ENCODE measurements around the gene BASP1. TPM values are rescaled to one million over a fixed set of nuclear protein-coding genes. Genes with fewer than 3 reads are reported as not detected.

Gene BASP1
- total and polyA plus RNA-seq, 2 donors from 2014 or later = 5.1 to 12.5 TPM

DNA sequence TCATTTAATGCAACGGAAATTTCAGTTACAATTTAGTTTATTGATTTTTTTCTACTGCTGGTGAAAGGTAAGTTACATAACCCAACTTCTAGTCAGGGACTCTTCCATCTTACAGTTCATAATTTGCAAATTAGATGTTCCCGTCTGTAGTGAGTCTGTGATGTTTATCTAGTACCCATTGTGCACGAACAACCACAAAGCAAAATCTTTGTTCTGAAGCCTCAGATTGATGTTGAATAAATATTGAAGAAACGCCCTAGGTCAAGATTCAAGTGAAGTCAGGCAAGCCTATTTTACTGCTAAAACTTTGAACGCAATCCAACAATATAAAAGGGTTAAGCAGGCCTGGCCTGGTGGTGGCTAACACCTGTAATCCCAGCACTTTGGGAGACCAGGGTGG, 43.1 kb downstream of the BASP1 start:
- Histone ChIP-seq H3K4me3 (ENCODE audit: low read length in 3 of 3) (no peak overlapping the region), H3K27ac (ENCODE audit: low read depth in 2 of 2, low read length in 2 of 2) (no peak overlapping the region), H3K36me3 (ENCODE audit: control insufficient read depth in 2 of 3, insufficient read depth in 3 of 3, low read length in 3 of 3) (peaks cover 0 to 3% (median 0%) of the 10 kb centered on the region in 3 donors), H3K9me3 (ENCODE audit: control insufficient read depth in 2 of 3, insufficient read depth in 1 of 3, low read length in 3 of 3) (no peaks in the 10 kb centered on the region), H3K27me3 (ENCODE audit: control insufficient read depth, insufficient read depth, low read length) (no peaks in the 10 kb centered on the region), H3K9ac (ENCODE audit: low read length in 3 of 3) (no peak overlapping the region), H3K4me1 (ENCODE audit: control insufficient read depth in 2 of 3, insufficient read depth in 2 of 3, low read depth in 1 of 3, low read length in 3 of 3) (no peaks in the 10 kb centered on the region)
- no peak for DNase-seq
- TF ChIP-seq CTCF (IDR thresholded peaks at IDR 0.05; ENCODE audit: borderline replicate concordance, extremely low read depth, insufficient read depth) = no peak
- intact Hi-C loops (cut with DNase I) = no loop called here
- no peak for FAIRE-seq

- Histone ChIP-seq H3K4me1 (ENCODE audit: control insufficient read depth in 2 of 3, insufficient read depth in 2 of 3, low read depth in 1 of 3, low read length in 3 of 3) (no peaks in the 10 kb centered on the region), H3K4me3 (ENCODE audit: low read length in 3 of 3) (no peak overlapping the region), H3K9ac (ENCODE audit: low read length in 3 of 3) (no peak overlapping the region), H3K27ac (ENCODE audit: low read depth in 2 of 2, low read length in 2 of 2) (no peak overlapping the region), H3K27me3 (ENCODE audit: control insufficient read depth, insufficient read depth, low read length) (no peaks in the 10 kb centered on the region), H3K36me3 (ENCODE audit: control insufficient read depth in 2 of 3, insufficient read depth in 3 of 3, low read length in 3 of 3) (no peaks in the 10 kb centered on the region), H3K9me3 (ENCODE audit: control insufficient read depth in 2 of 3, insufficient read depth in 1 of 3, low read length in 3 of 3) (no peaks in the 10 kb centered on the region)
- no peak for DNase-seq
- no peak for FAIRE-seq
- intact Hi-C loops (cut with DNase I) = no loop called here
- no peak for TF ChIP-seq CTCF (IDR thresholded peaks at IDR 0.05; ENCODE audit: borderline replicate concordance, extremely low read depth, insufficient read depth)
Observed at GRCh38 chr5:17261075-17261474, 43.6 kb downstream of the BASP1 start.

DNA sequence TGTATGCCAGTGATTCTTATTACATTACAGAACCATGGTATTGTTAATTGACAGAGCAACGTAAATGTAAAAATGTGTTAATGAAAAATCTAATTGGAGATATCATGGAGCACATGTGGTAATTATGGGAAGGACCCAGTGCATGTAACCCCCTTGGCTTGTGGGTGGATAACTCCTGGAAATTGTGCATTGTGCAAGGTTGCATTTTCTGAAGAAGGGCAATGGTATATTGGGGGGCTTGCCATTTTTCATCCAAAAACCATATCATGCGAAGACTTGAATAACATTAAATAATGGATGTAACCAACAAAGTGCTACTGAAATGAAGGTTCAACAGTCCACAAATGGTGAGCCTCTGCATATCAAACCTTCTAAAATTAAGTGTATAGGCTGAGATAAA, 47.6 kb downstream of the BASP1 start:
- no peaks in the 10 kb centered on the region for H3K9me3 ChIP-seq (ENCODE audit: control insufficient read depth in 2 of 3, insufficient read depth in 1 of 3, low read length in 3 of 3)
- DNase-seq (no peak), FAIRE-seq (no peak)
- TF ChIP-seq CTCF (IDR thresholded peaks at IDR 0.05; ENCODE audit: borderline replicate concordance, extremely low read depth, insufficient read depth) = no peak
- no peaks in the 10 kb centered on the region for H3K36me3 ChIP-seq (ENCODE audit: control insufficient read depth in 2 of 3, insufficient read depth in 3 of 3, low read length in 3 of 3)
- H3K4me3 ChIP-seq (ENCODE audit: low read length in 3 of 3) = no peak overlapping the region
- no peaks in the 10 kb centered on the region for H3K4me1 ChIP-seq (ENCODE audit: control insufficient read depth in 2 of 3, insufficient read depth in 2 of 3, low read depth in 1 of 3, low read length in 3 of 3)
- no peak overlapping the region for H3K27ac ChIP-seq (ENCODE audit: low read depth in 2 of 2, low read length in 2 of 2)
- H3K9ac ChIP-seq (ENCODE audit: low read length in 3 of 3) = no peak overlapping the region
- intact Hi-C loops (cut with DNase I) = no loop called here
- no peaks in the 10 kb centered on the region for H3K27me3 ChIP-seq (ENCODE audit: control insufficient read depth, insufficient read depth, low read length)

- Histone ChIP-seq H3K36me3 (ENCODE audit: control insufficient read depth in 2 of 3, insufficient read depth in 3 of 3, low read length in 3 of 3) (no peaks in the 10 kb centered on the region), H3K27me3 (ENCODE audit: control insufficient read depth, insufficient read depth, low read length) (no peaks in the 10 kb centered on the region), H3K4me1 (ENCODE audit: control insufficient read depth in 2 of 3, insufficient read depth in 2 of 3, low read depth in 1 of 3, low read length in 3 of 3) (no peaks in the 10 kb centered on the region), H3K27ac (ENCODE audit: low read depth in 2 of 2, low read length in 2 of 2) (no peak overlapping the region), H3K9ac (ENCODE audit: low read length in 3 of 3) (no peak overlapping the region), H3K4me3 (ENCODE audit: low read length in 3 of 3) (no peak overlapping the region), H3K9me3 (ENCODE audit: control insufficient read depth in 2 of 3, insufficient read depth in 1 of 3, low read length in 3 of 3) (no peaks in the 10 kb centered on the region)
- DNase-seq (no peak), FAIRE-seq (no peak)
- TF ChIP-seq CTCF (IDR thresholded peaks at IDR 0.05; ENCODE audit: borderline replicate concordance, extremely low read depth, insufficient read depth) = no peak
- intact Hi-C loops (cut with DNase I) = no loop called here
Observed at GRCh38 chr5:17267106-17267505, 49.7 kb downstream of the BASP1 start.

Measured in kidney (tissue), 14 donors.